Chondrocyte (in vitro differentiated cells): Measurements from ENCODE around the gene GPR141. TPM values are rescaled to one million over a fixed set of nuclear protein-coding genes. Genes with fewer than 3 reads are reported as not detected.
"Not testable (repeated sequence)": the region's sequence is repeated elsewhere in the genome, so short reads cannot be mapped to it uniquely, and the experiment has no call there.

Experiments used
- DNase-seq: peaks from one replicate; pipeline ENCODE4 v3.0.0; 2021; ENCODE audit warnings: mixed read lengths, low spot score
- H3K27ac Mint-ChIP-seq: one replicate; pipeline ENCODE4 v1.8.0; 2021; ENCODE audit warnings: mild to moderate bottlenecking, moderate library complexity, mixed read lengths; ENCODE audit not compliant: unreplicated experiment
- H3K27me3 Mint-ChIP-seq: 2 replicates; pipeline ENCODE4 v1.8.0; 2021; ENCODE audit warnings: low read depth, mixed read lengths
- H3K36me3 Mint-ChIP-seq: 2 replicates; pipeline ENCODE4 v1.8.0; 2021; ENCODE audit warnings: low read depth, mixed read lengths
- H3K4me1 Mint-ChIP-seq: 2 replicates; pipeline ENCODE4 v1.8.0; 2021; ENCODE audit warnings: low read depth, mild to moderate bottlenecking, mixed read lengths
- H3K4me3 Mint-ChIP-seq: one replicate; pipeline ENCODE4 v1.8.0; 2021; ENCODE audit warnings: mild to moderate bottlenecking, moderate library complexity, mixed read lengths; ENCODE audit not compliant: unreplicated experiment
- H3K9me3 Mint-ChIP-seq: 2 replicates; pipeline ENCODE4 v1.8.0; 2021; ENCODE audit warnings: low read depth, mixed read lengths
- total RNA-seq: library from RNA; stranded (reverse); gene quantifications from 3 replicates; pipeline ENCODE4 v1.2.1, GENCODE V29; 2021
- TF ChIP-seq, protein P1 (sequence below): fragments of 200-600 bp; sonication (generic); IDR thresholded peaks from 2 replicates; pipeline ENCODE4 v1.5.0; 2021; ENCODE audit warnings: antibody characterized with exemption, mild to moderate bottlenecking, moderate library complexity

Gene GPR141
- total RNA-seq, 1 donor from 2014 or later = not detected

DNA sequence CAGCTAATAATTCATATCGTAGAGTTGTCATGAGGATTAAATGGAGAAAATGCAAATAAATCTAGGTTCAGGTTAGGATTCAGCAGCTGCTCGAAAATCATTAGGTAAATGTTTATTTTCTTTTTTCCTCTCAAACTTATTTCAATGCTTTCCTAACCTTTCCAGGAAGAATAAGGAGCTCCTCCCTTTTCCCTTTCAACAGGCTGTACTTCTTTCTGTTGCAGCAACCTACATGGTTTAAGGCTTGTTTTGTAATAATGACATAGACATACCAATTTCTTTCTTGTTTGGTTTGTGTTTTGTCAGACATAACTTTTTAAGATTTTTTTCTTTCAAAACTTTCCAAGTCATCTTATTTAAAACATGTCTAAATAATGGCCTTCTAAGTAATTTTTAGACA lies 18.2 kb downstream of the GPR141 start:
- no peaks in the 10 kb centered on the region for H3K4me1 Mint-ChIP-seq
- H3K27ac Mint-ChIP-seq = no peak overlapping the region
- no peaks in the 10 kb centered on the region for H3K27me3 Mint-ChIP-seq
- no peak overlapping the region for H3K4me3 Mint-ChIP-seq
- H3K9me3 Mint-ChIP-seq = no peaks in the 10 kb centered on the region
- DNase-seq = no peak
- no peaks in the 10 kb centered on the region for H3K36me3 Mint-ChIP-seq
- TF ChIP-seq, protein P1, sequence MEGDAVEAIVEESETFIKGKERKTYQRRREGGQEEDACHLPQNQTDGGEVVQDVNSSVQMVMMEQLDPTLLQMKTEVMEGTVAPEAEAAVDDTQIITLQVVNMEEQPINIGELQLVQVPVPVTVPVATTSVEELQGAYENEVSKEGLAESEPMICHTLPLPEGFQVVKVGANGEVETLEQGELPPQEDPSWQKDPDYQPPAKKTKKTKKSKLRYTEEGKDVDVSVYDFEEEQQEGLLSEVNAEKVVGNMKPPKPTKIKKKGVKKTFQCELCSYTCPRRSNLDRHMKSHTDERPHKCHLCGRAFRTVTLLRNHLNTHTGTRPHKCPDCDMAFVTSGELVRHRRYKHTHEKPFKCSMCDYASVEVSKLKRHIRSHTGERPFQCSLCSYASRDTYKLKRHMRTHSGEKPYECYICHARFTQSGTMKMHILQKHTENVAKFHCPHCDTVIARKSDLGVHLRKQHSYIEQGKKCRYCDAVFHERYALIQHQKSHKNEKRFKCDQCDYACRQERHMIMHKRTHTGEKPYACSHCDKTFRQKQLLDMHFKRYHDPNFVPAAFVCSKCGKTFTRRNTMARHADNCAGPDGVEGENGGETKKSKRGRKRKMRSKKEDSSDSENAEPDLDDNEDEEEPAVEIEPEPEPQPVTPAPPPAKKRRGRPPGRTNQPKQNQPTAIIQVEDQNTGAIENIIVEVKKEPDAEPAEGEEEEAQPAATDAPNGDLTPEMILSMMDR = no peak

DNA sequence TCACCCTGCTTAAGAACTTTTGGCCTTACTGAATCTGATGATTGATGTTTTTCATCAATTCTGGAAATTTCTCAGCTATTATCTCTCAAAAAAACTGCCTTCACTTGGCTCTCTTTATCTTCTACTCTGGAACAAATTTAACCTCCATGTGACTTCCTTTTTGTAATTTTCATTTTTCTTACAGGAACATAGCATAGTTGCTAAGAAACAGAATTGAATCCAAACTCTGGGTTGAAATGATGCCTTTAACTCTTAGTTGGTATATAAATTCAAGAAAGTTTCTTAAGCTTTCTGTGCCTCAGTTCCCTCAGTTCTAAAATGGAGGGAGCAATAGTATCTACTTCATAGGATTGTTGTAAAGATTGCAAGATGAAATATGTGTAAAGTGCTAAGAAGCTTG lies 19.8 kb downstream of the GPR141 start:
- TF ChIP-seq, protein P1 = no peak
- Mint-ChIP-seq H3K4me1 (no peaks in the 10 kb centered on the region), H3K9me3 (no peaks in the 10 kb centered on the region), H3K27me3 (peaks cover 2% of the 10 kb centered on the region), H3K4me3 (no peak overlapping the region), H3K36me3 (no peaks in the 10 kb centered on the region), H3K27ac (no peak overlapping the region)
- no peak for DNase-seq

DNA sequence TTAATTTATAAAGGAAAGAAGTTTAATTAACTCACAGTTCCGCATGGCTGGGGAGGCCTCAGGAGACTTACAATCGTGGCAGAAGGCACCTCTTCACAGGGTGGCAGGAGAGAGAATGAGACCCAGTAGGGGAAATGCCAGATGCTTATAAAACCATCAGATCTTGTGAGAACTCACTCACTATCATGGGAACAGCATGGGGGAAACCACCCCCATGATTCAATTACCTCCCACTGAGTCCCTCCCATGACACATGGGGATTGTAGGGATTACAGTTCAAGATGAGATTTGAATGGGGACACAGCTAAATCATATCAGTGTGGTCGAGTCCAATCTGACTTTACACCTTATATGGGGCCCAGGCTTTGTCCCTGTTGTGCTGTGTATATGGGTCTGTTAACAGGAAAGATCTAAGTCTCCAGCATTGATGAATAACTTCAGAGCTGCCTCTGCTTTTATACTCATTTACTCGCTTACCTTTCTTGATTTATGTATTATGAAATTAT lies 20.8 kb downstream of the GPR141 start:
- not testable (repeated sequence) for H3K27ac Mint-ChIP-seq, H3K4me3 Mint-ChIP-seq, H3K36me3 Mint-ChIP-seq, H3K9me3 Mint-ChIP-seq, H3K27me3 Mint-ChIP-seq, DNase-seq, H3K4me1 Mint-ChIP-seq

- Mint-ChIP-seq H3K27me3 (peaks cover 2% of the 10 kb centered on the region), H3K36me3 (no peaks in the 10 kb centered on the region), H3K4me1 (no peaks in the 10 kb centered on the region), H3K27ac (no peak overlapping the region), H3K9me3 (no peaks in the 10 kb centered on the region), H3K4me3 (no peak overlapping the region)
- TF ChIP-seq, protein P1 = no peak
- no peak for DNase-seq
Measured at GRCh38 chr7:37705976-37706375, 22.4 kb downstream of the GPR141 start.

- H3K36me3 Mint-ChIP-seq = no peaks in the 10 kb centered on the region
- peaks cover 8% of the 10 kb centered on the region for H3K27me3 Mint-ChIP-seq
- H3K4me1 Mint-ChIP-seq = no peaks in the 10 kb centered on the region
- TF ChIP-seq, protein P1 = no peak
- no peak for DNase-seq
- no peak overlapping the region for H3K4me3 Mint-ChIP-seq
- H3K9me3 Mint-ChIP-seq = no peaks in the 10 kb centered on the region
- H3K27ac Mint-ChIP-seq = no peak overlapping the region
Measured at GRCh38 chr7:37706804-37707203, 23.2 kb downstream of the GPR141 start.

- peaks cover 8% of the 10 kb centered on the region for H3K27me3 Mint-ChIP-seq
- H3K4me1 Mint-ChIP-seq = no peaks in the 10 kb centered on the region
- no peak overlapping the region for H3K27ac Mint-ChIP-seq
- TF ChIP-seq, protein P1 = no peak
- H3K36me3 Mint-ChIP-seq = no peaks in the 10 kb centered on the region
- H3K9me3 Mint-ChIP-seq = no peaks in the 10 kb centered on the region
- DNase-seq = no peak
- H3K4me3 Mint-ChIP-seq = no peak overlapping the region
Measured at GRCh38 chr7:37707754-37708485, 24.4 kb downstream of the GPR141 start.
